Rectal smooth muscle tissue (tissue), 1 donor: ENCODE results near the gene JPH3.
"Not testable (repeated sequence)": the region's sequence is repeated elsewhere in the genome, so short reads cannot be mapped to it uniquely, and the experiment has no call there.

Experiments used
- H3K27ac ChIP-seq: one replicate; pipeline ENCODE4 v1.7.0; 2013; ENCODE audit warnings: low read depth, low read length, inconsistent platforms
- H3K27me3 ChIP-seq: one replicate; pipeline ENCODE4 v1.7.0; 2013; ENCODE audit warnings: low read length; ENCODE audit not compliant: control insufficient read depth, insufficient read depth
- H3K36me3 ChIP-seq: one replicate; pipeline ENCODE4 v1.7.0; 2013; ENCODE audit warnings: low read length; ENCODE audit not compliant: control insufficient read depth, insufficient read depth
- H3K4me1 ChIP-seq: one replicate; pipeline ENCODE4 v1.7.0; 2013; ENCODE audit warnings: low read length; ENCODE audit not compliant: control insufficient read depth, insufficient read depth
- H3K4me3 ChIP-seq: one replicate; pipeline ENCODE4 v1.7.0; 2013; ENCODE audit warnings: low read length
- H3K9ac ChIP-seq: one replicate; pipeline ENCODE4 v1.7.0; 2013; ENCODE audit warnings: low read length

The JPH3 gene

DNA sequence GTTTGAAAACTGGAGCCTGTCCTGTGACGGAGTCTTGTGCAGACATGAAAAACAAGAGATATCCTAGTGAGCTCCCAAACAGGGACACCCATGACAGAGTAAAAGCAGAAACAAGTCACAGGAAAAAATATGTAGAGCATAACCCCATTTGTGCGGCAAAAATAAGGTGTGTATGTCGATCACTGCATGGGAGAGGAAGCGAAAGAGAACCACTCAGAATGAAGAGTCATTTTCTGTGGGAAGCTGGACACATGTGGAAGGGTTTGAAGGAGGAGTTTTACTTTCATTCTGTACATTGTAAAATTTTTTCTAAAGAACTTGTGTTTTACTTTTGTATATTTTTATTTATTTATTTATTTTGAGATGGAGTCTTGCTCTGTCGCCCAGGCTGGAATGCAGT is 72.1 kb downstream of the JPH3 start:
- no peak overlapping the region for H3K9ac ChIP-seq
- H3K4me1 ChIP-seq = no peaks in the 10 kb centered on the region
- no peak overlapping the region for H3K27ac ChIP-seq
- no peak overlapping the region for H3K4me3 ChIP-seq
- no peaks in the 10 kb centered on the region for H3K36me3 ChIP-seq
- no peaks in the 10 kb centered on the region for H3K27me3 ChIP-seq

DNA sequence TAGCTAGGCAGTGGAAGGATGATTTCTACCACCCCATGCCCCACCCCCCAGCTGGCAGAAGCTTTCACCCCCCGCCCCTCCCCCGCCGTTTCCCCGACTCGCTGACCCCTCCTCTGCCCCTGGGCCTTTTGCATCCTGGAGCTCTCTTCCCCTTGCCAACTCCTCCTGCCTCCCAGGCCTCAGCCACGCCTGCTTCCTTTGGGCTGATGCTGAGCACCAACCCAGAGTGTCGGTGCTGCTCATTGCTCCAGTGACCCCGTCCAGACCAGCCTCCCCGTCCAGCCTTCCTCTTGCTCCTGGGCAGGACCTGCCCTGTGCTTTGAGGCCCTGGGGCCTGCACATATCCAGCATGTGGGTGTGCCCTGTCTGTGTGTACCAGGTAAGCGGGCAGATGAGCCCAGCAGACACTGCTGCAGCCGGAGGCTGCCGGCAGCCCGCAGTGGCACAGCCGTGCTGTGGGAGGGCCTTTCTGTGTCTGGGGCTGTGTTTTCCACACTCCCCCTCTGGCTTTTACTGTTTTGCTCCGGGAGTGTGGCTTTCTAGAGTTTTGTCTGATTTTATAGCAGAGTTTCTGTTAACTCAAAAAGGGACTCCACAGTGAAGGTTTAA is 72.9 kb downstream of the JPH3 start:
- Histone ChIP-seq H3K36me3 (no peaks in the 10 kb centered on the region), H3K27ac (no peak overlapping the region), H3K4me1 (no peaks in the 10 kb centered on the region), H3K27me3 (no peaks in the 10 kb centered on the region), H3K4me3 (no peak overlapping the region), H3K9ac (no peak overlapping the region)

DNA sequence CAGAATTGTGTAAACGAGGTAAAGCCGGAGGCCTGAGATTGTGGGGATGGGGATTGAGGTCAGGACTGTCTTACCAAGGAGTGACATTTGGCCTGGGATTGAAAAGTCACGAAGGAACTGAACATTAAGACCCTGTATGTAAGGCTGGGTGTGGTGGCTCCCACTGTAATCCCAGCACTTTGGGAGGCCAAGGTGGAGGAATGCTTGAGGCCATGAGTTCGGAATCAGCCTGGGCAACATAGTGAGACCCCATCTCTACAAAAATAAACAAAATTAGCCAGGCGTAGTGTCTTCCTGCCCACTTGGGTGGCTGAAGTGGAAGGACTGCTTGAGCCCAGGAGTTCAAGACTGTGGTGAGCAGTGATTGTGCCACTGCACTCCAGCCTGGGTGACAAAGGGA is 75.5 kb downstream of the JPH3 start:
- Histone ChIP-seq H3K9ac (no peak overlapping the region), H3K4me3 (no peak overlapping the region), H3K4me1 (no peaks in the 10 kb centered on the region), H3K27me3 (no peaks in the 10 kb centered on the region), H3K27ac (no peak overlapping the region), H3K36me3 (no peaks in the 10 kb centered on the region)

DNA sequence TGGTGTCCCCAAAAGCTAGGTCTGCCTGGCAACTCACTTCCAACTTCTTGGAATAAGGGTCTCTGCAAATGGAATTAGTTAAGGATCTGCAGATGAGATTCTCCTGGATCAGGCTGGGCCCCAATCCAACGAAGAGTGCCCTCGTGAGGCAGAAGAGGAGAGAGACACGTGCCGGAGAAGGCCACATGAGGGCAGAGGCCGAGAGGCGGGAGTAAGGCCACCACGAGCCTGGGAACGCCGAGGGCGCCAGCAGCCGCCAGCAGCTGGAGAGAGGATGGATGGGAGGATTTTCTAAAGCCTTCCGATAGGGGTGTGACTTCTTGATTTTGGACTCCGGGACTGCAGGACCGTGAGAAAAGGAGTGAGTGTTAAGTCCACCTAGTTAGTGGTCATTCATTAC is 76.3 kb downstream of the JPH3 start:
- Histone ChIP-seq H3K36me3 (no peaks in the 10 kb centered on the region), H3K4me3 (no peak overlapping the region), H3K4me1 (no peaks in the 10 kb centered on the region), H3K27me3 (no peaks in the 10 kb centered on the region), H3K27ac (no peak overlapping the region), H3K9ac (no peak overlapping the region)

DNA sequence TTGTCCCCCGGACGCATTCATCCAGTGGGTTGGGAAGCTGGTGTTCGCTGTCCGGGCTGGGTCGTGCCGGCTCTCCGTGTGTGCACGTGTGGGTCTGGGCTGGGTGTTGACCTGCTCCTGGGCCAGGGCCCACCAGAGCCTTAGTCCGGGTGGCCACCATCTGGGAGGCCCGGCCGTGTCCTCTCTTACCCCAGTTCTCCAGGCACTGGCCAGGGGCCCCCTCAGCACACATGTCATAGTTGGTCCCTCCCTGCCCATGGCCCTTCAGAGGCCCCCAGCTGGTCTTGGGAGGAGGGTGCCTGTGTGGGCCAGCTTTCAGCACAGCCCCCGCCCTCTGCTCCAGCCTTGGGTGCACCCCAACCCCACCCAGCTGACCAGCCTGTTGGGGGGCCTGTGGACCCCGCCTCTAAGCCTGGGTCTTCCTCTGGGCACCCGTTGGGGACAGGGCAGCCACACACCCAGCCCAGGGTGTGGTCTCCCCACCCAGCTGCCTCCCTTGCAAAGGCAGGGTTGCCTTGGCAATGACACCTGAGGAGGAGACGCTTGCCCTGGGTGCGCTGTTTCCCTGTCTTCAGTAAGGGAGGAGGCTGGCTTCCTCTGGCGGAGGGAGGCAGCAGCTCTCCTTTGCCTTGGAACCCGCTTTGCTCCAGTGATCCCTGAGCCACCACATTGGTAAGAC is 77.4 kb downstream of the JPH3 start:
- no peak overlapping the region for H3K9ac ChIP-seq
- no peaks in the 10 kb centered on the region for H3K27me3 ChIP-seq
- H3K27ac ChIP-seq = no peak overlapping the region
- H3K4me3 ChIP-seq = no peak overlapping the region
- no peaks in the 10 kb centered on the region for H3K36me3 ChIP-seq
- H3K4me1 ChIP-seq = no peaks in the 10 kb centered on the region

DNA sequence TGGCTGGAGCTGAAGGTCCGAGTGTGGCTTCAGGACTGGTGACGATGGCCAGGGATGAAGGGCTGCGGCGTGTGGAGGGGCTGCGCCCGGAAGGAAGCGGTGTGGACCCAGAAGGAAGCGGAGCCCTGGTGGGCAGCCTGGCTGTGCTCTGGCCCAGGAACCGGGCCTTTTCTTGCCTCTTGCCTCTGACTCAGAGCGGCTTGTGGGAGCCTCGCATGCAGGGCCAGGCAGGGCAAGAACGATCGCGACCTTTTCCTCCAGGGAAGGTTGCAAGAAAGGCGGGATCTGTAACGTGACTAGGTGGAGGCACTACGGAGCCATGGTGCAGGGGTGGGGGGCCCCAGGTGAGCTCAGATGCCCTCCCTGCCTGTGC is 78.0 kb downstream of the JPH3 start:
- Histone ChIP-seq H3K27ac (no peak overlapping the region), H3K4me1 (no peaks in the 10 kb centered on the region), H3K36me3 (no peaks in the 10 kb centered on the region), H3K27me3 (no peaks in the 10 kb centered on the region), H3K9ac (no peak overlapping the region), H3K4me3 (no peak overlapping the region)

DNA sequence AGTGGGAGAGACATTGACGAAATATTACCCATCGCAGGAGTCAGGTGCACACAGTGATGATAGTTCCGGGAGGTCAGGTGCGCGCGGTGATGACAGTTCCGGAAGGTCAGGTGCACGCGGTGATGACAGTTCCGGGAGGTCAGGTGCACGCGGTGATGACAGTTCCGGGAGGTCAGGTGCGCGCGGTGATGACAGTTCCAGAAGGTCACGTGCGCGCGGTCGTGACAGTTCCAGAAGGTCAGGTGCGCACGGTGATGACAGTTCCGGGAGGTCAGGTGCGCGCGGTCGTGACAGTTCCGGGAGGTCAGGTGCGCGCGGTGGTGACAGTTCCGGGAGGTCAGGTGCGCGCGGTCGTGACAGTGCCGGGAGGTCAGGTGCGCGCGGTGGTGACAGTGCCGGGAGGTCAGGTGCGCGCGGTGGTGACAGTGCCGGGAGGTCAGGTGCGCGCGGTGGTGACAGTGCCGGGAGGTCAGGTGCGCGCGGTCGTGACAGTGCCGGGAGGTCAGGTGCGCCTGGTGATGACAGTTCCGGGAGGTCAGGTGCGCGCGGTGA is 78.8 kb downstream of the JPH3 start:
- not testable (repeated sequence) for H3K4me3 ChIP-seq, H3K9ac ChIP-seq, H3K27me3 ChIP-seq, H3K27ac ChIP-seq, H3K36me3 ChIP-seq, H3K4me1 ChIP-seq

DNA sequence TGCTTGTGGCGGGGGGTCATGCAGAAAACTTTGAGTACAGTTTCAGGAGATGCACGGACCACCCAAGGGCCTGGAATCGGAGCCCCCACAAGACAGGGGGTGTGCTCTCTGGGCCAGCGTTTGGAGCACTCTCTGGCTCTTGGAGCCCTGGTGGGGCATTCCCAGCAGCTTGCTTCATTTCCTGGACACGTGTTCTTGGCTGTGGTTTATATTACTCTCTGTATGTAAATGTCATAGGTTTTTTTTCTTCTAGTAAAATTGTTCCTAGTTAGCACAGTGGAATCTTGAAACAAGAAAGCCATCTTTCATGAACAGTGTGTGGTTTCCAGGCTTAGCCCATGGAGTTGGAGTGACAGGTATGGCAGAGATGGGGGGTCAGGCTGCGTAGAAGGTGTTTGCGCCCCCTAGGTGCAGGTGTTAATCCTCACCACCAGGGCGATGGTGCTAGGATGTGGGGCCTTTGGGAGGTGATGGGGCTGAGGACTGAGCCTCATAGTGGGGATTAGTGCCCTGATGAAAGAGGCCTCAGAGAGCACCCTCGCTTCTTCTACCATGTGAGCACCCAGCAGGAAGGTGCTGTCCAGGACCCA is 79.8 kb downstream of the JPH3 start:
- H3K4me1 ChIP-seq = no peaks in the 10 kb centered on the region
- H3K36me3 ChIP-seq = no peaks in the 10 kb centered on the region
- no peaks in the 10 kb centered on the region for H3K27me3 ChIP-seq
- H3K9ac ChIP-seq = no peak overlapping the region
- no peak overlapping the region for H3K27ac ChIP-seq
- H3K4me3 ChIP-seq = no peak overlapping the region

DNA sequence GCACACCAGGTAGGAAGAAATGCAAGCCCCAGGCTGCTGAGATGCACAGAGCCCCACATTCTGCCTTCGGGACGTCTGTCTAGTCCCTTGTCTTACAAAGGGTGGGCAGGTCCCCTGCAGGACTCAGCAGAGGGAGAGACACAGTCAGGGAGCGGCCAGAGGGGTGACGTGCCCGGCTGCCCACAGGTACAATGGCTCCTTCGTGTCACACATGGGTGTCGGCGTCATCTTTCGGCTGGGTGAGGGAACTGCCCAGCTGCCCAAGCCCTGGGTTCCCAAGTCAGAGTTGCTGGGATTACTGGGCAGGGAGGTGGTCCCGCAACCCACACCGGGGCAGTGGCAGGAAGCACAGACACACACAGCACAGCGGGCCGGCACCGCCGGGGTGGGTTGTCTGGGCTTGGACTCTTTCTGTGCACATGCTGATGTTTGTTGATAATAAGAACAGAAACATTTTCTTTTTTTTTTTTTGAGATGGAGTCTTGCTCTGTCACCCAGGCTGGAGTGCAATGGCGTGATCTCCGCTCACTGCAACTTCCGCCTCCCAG is 80.6 kb downstream of the JPH3 start:
- no peak overlapping the region for H3K9ac ChIP-seq
- H3K27me3 ChIP-seq = no peaks in the 10 kb centered on the region
- H3K36me3 ChIP-seq = no peaks in the 10 kb centered on the region
- H3K4me1 ChIP-seq = no peaks in the 10 kb centered on the region
- H3K4me3 ChIP-seq = no peak overlapping the region
- no peak overlapping the region for H3K27ac ChIP-seq

DNA sequence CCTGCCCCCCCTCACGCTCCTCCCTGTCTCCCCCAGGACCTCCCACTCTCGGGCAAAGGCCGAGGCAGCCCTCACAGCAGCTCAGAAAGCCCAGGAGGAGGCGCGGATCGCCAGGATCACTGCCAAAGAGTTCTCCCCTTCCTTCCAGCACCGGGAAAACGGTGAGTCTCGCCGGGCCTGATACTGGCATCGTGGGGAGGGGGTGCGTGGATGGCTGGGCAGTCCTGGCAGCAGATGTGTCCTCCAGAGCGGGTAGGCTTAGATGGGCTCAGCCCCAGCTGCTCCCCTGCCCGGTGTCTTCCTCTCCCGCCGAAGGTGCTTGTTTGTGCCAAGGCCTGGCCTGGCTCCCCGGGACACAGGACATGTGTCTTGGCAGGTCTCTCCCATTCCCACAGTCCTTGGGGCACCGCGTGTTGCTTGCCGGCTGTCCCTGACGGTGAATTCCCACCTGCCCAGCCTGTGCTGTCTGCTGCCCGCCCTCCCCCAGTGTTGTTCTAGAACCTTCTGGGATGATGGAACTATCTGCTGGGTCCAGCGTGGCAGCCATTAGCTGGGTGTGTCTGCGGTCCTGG is 81.9 kb downstream of the JPH3 start:
- no peaks in the 10 kb centered on the region for H3K4me1 ChIP-seq
- H3K27ac ChIP-seq = no peak overlapping the region
- no peaks in the 10 kb centered on the region for H3K27me3 ChIP-seq
- no peak overlapping the region for H3K9ac ChIP-seq
- no peaks in the 10 kb centered on the region for H3K36me3 ChIP-seq
- H3K4me3 ChIP-seq = no peak overlapping the region

DNA sequence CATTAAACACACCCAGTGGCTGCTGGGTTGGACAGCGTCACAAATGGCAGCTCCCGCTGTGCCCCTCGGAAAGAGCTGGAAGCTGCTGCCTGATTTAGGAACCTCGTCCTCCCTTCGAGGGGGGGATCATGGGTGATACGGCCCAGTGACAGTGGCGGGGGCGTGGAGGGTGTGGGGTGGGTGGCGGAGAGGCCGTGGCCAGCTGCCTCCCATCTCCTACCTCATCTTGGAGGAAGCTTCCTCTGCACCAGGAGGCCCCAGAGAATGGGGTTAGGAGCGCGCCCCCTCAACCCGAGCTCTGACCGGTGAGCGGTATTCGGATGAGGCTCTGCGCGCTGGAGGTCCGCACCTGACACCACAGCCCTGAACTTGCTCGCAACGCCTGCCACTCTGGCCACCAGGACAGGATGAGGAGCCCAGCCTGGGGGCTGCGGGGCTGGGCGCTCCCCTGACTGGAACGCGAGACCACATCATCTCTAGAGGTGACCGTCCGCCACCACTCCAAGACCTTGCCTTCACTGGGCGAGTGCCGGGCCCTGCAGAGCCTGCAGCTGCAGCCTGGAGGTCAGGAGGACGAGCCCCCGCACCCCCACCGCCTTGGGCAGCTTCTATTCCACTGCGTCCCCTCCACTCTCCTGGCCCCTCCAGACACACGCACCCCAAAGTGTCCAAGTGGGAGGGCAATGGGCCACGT is 82.5 kb downstream of the JPH3 start:
- Histone ChIP-seq H3K27me3 (no peaks in the 10 kb centered on the region), H3K36me3 (no peaks in the 10 kb centered on the region), H3K9ac (no peak overlapping the region), H3K27ac (no peak overlapping the region), H3K4me1 (no peaks in the 10 kb centered on the region), H3K4me3 (no peak overlapping the region)

DNA sequence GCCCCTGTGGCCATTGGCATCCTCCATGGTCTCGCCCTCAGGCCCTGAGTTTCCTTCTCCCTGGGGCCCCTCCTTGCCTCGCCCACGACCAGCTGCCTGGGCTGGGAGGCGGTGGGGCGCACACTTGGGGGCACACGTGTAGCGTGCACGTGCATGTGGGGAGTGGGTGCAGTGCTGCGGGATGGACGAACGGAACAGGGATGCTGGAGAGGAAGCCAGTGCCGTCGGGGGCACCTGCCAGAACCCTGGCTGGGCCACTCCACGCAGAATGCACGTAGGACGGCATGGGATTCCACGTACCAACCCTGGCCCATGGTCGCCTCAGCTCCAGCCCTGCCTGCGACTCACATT is 83.1 kb downstream of the JPH3 start:
- H3K27ac ChIP-seq = no peak overlapping the region
- no peaks in the 10 kb centered on the region for H3K27me3 ChIP-seq
- no peaks in the 10 kb centered on the region for H3K4me1 ChIP-seq
- H3K9ac ChIP-seq = no peak overlapping the region
- H3K36me3 ChIP-seq = no peaks in the 10 kb centered on the region
- no peak overlapping the region for H3K4me3 ChIP-seq
